HCT116 (cell line): ENCODE measurements around the gene TAF5L. TPM values are rescaled to one million over a fixed set of nuclear protein-coding genes. Genes with fewer than 3 reads are reported as not detected.

Experiments used
- ATAC-seq: fragments of 200-7000 bp; cut with Tn5 transposase; 2 replicates; pipeline ENCODE4 v1.9.1; 2020; ENCODE audit warnings: mild to moderate bottlenecking, moderate library complexity
- BruUV-seq: library from RNA; stranded (reverse); fragments of 400-500 nt; replicated peaks from 2 replicates; lab custom pipeline; 2021; lab: Mats Ljungman, UMichigan
- CTCF ChIA-PET: fragments of 300-600 bp; sonication (Branson Sonifier 250); formaldehyde crosslinking; loops from one replicate; lab custom pipeline; 2021; ENCODE audit warnings: antibody characterized with exemption; lab: Charles Lee
- POLR2A ChIA-PET: fragments of 300-600, 350-600 bp; sonication (Branson Sonifier 250); formaldehyde crosslinking; loops from one replicate; lab custom pipeline; 2021; ENCODE audit warnings: antibody characterized with exemption; lab: Charles Lee
- RAD21 ChIA-PET, 2 experiments: fragments of 300-600 bp; sonication (Branson Sonifier 250); formaldehyde crosslinking; loops; one replicate each; lab custom pipeline; 2023; ENCODE audit warnings: low total read pairs in 2 of 2; ENCODE audit not compliant: uncharacterized antibody in 2 of 2, unreplicated experiment in 2 of 2, low non-redundant PET in 1 of 2; lab: Charles Lee
- DNase-seq: peaks from one replicate; pipeline ENCODE4 v3.0.0-alpha.2; 2010; ENCODE audit warnings: low read depth, low spot score
- H2AFZ ChIP-seq: fragments of 200-600 bp; shearing (Covaris generic), sonication (generic); 2 replicates; pipeline ENCODE4 v1.6.1; 2017; ENCODE audit warnings: low read depth, mixed run types, mixed read lengths, antibody characterized with exemption, low read length; ENCODE audit not compliant: poor library complexity, severe bottlenecking
- H3K27ac ChIP-seq: 2 replicates; pipeline ENCODE4 v1.5.1; 2012; ENCODE audit warnings: low read depth, low read length
- H3K27me3 ChIP-seq: fragments of 200-600 bp; sonication (generic); 2 replicates; pipeline ENCODE4 v1.6.1; 2016; ENCODE audit warnings: mixed run types, low read length, mixed read lengths; ENCODE audit not compliant: insufficient read depth
- H3K36me3 ChIP-seq, 2 experiments: fragments of 200-500 bp in 1 of 2; fragments of 200-600 bp in 1 of 2; sonication (Bioruptor generic) in 1 of 2; sonication (generic) in 1 of 2; 2 replicates each; pipeline versions ENCODE4 v1.5.1 to v1.6.1; 2014 to 2016; ENCODE audit warnings: low read length in 2 of 2, inconsistent platforms in 1 of 2, mixed read lengths in 1 of 2, mixed run types in 1 of 2; ENCODE audit not compliant: insufficient read depth in 2 of 2, control insufficient read depth in 1 of 2
- H3K4me1 ChIP-seq, 2 experiments: fragments of 200-600 bp in 1 of 2; sonication (generic) in 1 of 2; 2 replicates each; pipeline versions ENCODE4 v1.5.1 to v1.6.1; 2012 to 2017; ENCODE audit warnings: low read length in 2 of 2, inconsistent platforms in 1 of 2, mild to moderate bottlenecking in 1 of 2, mixed read lengths in 1 of 2, mixed run types in 1 of 2, moderate library complexity in 1 of 2; ENCODE audit not compliant: insufficient read depth in 2 of 2, control insufficient read depth in 1 of 2
- H3K4me2 ChIP-seq: fragments of 200-600 bp; sonication (generic); 2 replicates; pipeline ENCODE4 v1.6.1; 2017; ENCODE audit warnings: mixed run types, low read length, mixed read lengths
- H3K4me3 ChIP-seq, 2 experiments: fragments of 200-600 bp in 1 of 2; sonication (generic) in 1 of 2; replicated peaks in 1 of 2; 2 replicates each; pipeline ENCODE4 v1.5.1; 2011 to 2016; ENCODE audit warnings: low read length in 2 of 2, control low read depth in 1 of 2, low read depth in 1 of 2, mild to moderate bottlenecking in 1 of 2, mixed read lengths in 1 of 2, mixed run types in 1 of 2
- H3K79me2 ChIP-seq: fragments of 200-600 bp; sonication (generic); 2 replicates; pipeline ENCODE4 v1.6.1; 2017; ENCODE audit warnings: mild to moderate bottlenecking, mixed run types, low read length, moderate library complexity, mixed read lengths; ENCODE audit not compliant: insufficient read depth
- H3K9ac ChIP-seq: fragments of 200-600 bp; sonication (generic); 2 replicates; pipeline ENCODE4 v1.6.1; 2016; ENCODE audit warnings: low read length, mixed read lengths
- H3K9me2 ChIP-seq: fragments of 200-600 bp; sonication (generic), shearing (Covaris generic); 2 replicates; pipeline ENCODE4 v1.6.1; 2017; ENCODE audit warnings: mixed run types, mild to moderate bottlenecking, moderate library complexity; ENCODE audit not compliant: insufficient read depth
- H3K9me3 ChIP-seq, 2 experiments: fragments of 200-500 bp in 1 of 2; fragments of 200-600 bp in 1 of 2; sonication (Bioruptor generic) in 1 of 2; sonication (generic) in 1 of 2; 2 replicates each; pipeline ENCODE4 v1.6.1; 2014 to 2017; ENCODE audit warnings: low read length in 2 of 2, mixed read lengths in 2 of 2, inconsistent platforms in 1 of 2, low read depth in 1 of 2, mild to moderate bottlenecking in 1 of 2, mixed run types in 1 of 2, moderate library complexity in 1 of 2; ENCODE audit not compliant: control insufficient read depth in 1 of 2, insufficient read depth in 1 of 2
- H4K20me1 ChIP-seq: fragments of 200-600 bp; sonication (generic), shearing (Covaris generic); 2 replicates; pipeline ENCODE4 v1.6.1; 2017; ENCODE audit warnings: mixed run types, mild to moderate bottlenecking, moderate library complexity; ENCODE audit not compliant: insufficient read depth
- EZH2 ChIP-seq: fragments of 200-600 bp; sonication (generic); IDR thresholded peaks from 2 replicates; pipeline ENCODE4 v1.6.1; 2017; ENCODE audit warnings: antibody characterized with exemption, mixed run types
- JUND ChIP-seq: IDR thresholded peaks from 2 replicates; pipeline ENCODE4 v1.6.1; 2012
- SIN3A ChIP-seq: IDR thresholded peaks from 2 replicates; pipeline ENCODE4 v1.6.1; 2012; ENCODE audit warnings: low read depth
- SRF ChIP-seq: IDR thresholded peaks from 2 replicates; pipeline ENCODE4 v1.6.1; 2012; ENCODE audit warnings: low read depth
- intact Hi-C: fragments of 100-400 bp; cut with micrococcal nuclease; formaldehyde crosslinking; loops from 2 replicates; pipeline ENCODE4 v1.10.0; 2022
- total RNA-seq: library from RNA; stranded (reverse); gene quantifications from one replicate; pipeline ENCODE4 v1.2.1, GENCODE V29; 2021; ENCODE audit not compliant: unreplicated experiment
- TF ChIP-seq, protein P1 (sequence below): IDR thresholded peaks from 2 replicates; pipeline ENCODE4 v1.6.1; 2011; ENCODE audit warnings: mild to moderate bottlenecking, low read length, moderate library complexity; ENCODE audit not compliant: insufficient replicate concordance; ENCODE audit errors: extremely low read depth
- TF ChIP-seq, protein P2 (sequence below): IDR thresholded peaks from 2 replicates; pipeline ENCODE4 v1.6.1; 2012
- TF ChIP-seq, protein P3 (sequence below): IDR thresholded peaks from 2 replicates; pipeline ENCODE4 v1.6.1; 2012

TAF5L gene
- total RNA-seq, 1 experiment from 2014 or later = 22.4 TPM

DNA sequence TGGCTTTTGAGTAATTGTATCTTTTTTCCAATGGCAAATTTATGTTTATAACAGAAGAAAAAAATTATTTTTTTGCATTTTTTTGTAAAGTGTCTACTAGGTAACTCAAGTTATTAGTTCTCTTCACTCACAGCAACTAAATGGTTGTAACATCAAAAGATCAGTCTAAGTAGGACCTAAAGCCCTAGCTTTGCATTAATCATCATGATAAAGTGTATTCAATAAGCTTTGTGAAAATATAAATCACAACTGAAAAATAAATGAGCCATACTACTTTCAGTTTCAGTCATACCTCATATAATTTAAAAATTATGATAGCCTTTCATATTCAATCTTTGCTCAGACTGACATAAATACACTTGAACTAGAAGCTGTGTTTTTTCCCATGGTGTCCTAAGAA is 6.9 kb downstream of the TAF5L start (continued):
- TF ChIP-seq, protein P1, sequence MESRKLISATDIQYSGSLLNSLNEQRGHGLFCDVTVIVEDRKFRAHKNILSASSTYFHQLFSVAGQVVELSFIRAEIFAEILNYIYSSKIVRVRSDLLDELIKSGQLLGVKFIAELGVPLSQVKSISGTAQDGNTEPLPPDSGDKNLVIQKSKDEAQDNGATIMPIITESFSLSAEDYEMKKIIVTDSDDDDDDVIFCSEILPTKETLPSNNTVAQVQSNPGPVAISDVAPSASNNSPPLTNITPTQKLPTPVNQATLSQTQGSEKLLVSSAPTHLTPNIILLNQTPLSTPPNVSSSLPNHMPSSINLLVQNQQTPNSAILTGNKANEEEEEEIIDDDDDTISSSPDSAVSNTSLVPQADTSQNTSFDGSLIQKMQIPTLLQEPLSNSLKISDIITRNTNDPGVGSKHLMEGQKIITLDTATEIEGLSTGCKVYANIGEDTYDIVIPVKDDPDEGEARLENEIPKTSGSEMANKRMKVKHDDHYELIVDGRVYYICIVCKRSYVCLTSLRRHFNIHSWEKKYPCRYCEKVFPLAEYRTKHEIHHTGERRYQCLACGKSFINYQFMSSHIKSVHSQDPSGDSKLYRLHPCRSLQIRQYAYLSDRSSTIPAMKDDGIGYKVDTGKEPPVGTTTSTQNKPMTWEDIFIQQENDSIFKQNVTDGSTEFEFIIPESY = no peak
- TF ChIP-seq, protein P2, sequence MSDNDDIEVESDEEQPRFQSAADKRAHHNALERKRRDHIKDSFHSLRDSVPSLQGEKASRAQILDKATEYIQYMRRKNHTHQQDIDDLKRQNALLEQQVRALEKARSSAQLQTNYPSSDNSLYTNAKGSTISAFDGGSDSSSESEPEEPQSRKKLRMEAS = no peak
- TF ChIP-seq EZH2 (no peak), JUND (no peak), SRF (no peak)
- TF ChIP-seq, protein P3, sequence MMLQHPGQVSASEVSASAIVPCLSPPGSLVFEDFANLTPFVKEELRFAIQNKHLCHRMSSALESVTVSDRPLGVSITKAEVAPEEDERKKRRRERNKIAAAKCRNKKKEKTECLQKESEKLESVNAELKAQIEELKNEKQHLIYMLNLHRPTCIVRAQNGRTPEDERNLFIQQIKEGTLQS = no peak

DNA sequence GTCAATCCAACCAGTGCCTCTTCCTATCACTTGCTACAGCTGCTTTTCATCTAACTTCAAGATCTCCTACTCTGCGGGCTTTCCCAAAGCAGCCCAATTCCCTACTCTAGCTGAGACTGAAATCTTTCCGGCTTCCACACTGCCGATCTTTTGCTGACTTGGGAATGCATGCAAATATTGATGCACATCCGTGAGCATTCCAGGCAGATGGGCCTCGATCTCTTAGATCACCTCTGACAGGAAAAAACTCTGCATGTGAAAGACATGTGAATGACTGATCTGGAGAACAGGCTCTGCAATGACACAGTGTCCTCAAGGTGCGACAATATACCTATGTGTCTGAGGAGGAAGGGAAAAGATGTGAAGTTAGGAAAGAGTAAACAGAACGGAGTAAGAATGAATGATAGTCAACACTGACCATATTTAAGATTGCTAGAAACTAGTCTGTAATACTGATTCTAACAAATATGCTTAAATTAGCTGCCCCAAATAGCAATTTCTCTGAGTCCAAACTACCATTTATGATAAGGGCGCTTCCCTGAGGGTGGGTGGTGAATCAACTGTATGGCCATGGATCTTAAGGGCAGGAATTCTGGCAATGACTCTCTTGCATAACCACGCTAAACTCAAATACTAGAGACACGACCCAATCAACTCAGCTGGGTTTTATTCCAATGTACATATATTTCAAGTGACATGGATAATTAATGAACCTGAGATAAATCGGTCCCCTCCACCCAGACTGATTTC is 8.4 kb downstream of the TAF5L start:
- Histone ChIP-seq H3K27me3 (no peaks in the 10 kb centered on the region), H3K79me2 (peaks cover 81% of the 10 kb centered on the region), H3K36me3 (peaks cover 2 to 8% of the 10 kb centered on the region in 2 experiments; a peak in 2 of 4 replicates)
- intact Hi-C loops = no loop called here
- no peak for ATAC-seq
- TF ChIP-seq SIN3A = no peak
- TF ChIP-seq, all 23 proteins: peak for 0
- no peaks in the 10 kb centered on the region for H3K9me3 ChIP-seq
- BruUV-seq = no TSS peak
- ChIA-PET POLR2A (no interaction called here), CTCF (no interaction called here), RAD21 (no interaction called here)
- no peaks in the 10 kb centered on the region for H3K4me1 ChIP-seq
- H3K9ac ChIP-seq = no peak overlapping the region
- no peaks in the 10 kb centered on the region for H3K9me2 ChIP-seq
- H4K20me1 ChIP-seq = no peaks in the 10 kb centered on the region
- H3K4me2 ChIP-seq = no peak overlapping the region
- H3K27ac ChIP-seq = no peak overlapping the region
- DNase-seq = no peak
- no peak overlapping the region for H2AFZ ChIP-seq
- no peak overlapping the region for H3K4me3 ChIP-seq
